Thoracic aorta (tissue), 2 donors: ENCODE results near the gene CST11. TPM values are rescaled to one million over a fixed set of nuclear protein-coding genes. Genes with fewer than 3 reads are reported as not detected.
A peak's percentile ranks its signal among the peaks of the same experiment; 100 is the strongest.

ENCODE experiments used
- ATAC-seq: fragments of 150-250 bp; one replicate; pipeline ENCODE4 v1.8.0; 2017; ENCODE audit warnings: low read depth; ENCODE audit not compliant: insufficient number of reproducible peaks, low FRiP score
- DNase-seq: peaks from one replicate; pipeline ENCODE4 v3.0.0-alpha.2; 2020; ENCODE audit warnings: low spot score
- H3K27ac ChIP-seq, 2 donors: fragments of 200-600 bp; sonication (generic); 1 replicate in 1 of 2; 2 replicates in 1 of 2; pipeline ENCODE4 v1.5.1; 2016; ENCODE audit warnings: mild to moderate bottlenecking in 2 of 2, moderate library complexity in 2 of 2
- H3K27me3 ChIP-seq: fragments of 200-600 bp; sonication (generic); replicated peaks from 2 replicates; pipeline ENCODE4 v1.6.0; 2016; ENCODE audit warnings: mild to moderate bottlenecking; ENCODE audit not compliant: insufficient read depth
- H3K36me3 ChIP-seq: fragments of 200-600 bp; sonication (generic); one replicate; pipeline ENCODE4 v1.5.1; 2016
- H3K4me1 ChIP-seq, 2 donors: fragments of 200-600 bp; sonication (generic); 1 replicate in 1 of 2; 2 replicates in 1 of 2; pipeline versions ENCODE4 v1.5.1 to v1.6.0; 2016; ENCODE audit warnings: low read depth in 2 of 2, mild to moderate bottlenecking in 1 of 2; ENCODE audit not compliant: control insufficient read depth in 1 of 2
- H3K4me3 ChIP-seq: fragments of 200-600 bp; sonication (generic); 2 replicates; pipeline ENCODE4 v1.5.1; 2016; ENCODE audit warnings: mild to moderate bottlenecking
- H3K9me3 ChIP-seq: fragments of 200-600 bp; sonication (generic); 2 replicates; pipeline ENCODE4 v1.5.1; 2016
- total RNA-seq, 2 donors: library from RNA; depleted of rRNA; stranded (reverse); fragments of >200 nt; gene quantifications; one replicate each; pipeline versions ENCODE4 v1.1.0 to v1.2.3, GENCODE V29; 2016
- TF ChIP-seq, protein P1 (sequence below): fragments of 200-600 bp; sonication (generic); IDR thresholded peaks from one replicate; pipeline ENCODE4 v1.5.1; 2019; ENCODE audit warnings: antibody characterized with exemption

Gene CST11
- total RNA-seq, 2 donors from 2014 or later = not detected

DNA sequence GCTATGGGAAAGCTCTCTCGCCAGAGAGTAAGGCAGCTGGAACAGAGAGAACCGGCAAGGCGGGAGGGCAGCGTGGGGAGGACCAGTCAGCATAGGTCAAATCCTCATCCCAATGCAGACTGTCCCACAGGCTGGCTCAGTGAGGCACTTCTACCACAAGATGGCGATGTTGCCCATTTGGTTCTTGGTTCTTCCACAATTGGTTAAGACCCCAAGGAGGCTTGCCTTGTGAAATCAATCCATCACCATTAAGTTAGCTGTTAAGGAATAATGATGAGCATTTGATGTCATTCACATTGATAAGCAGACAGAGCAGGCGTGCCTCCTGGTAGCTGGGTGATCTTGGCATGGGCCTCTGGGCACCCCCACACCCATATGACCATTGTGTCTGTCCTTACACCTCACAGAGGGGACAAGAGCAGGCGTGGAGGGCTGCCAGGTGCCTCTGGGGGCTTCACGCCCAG is 10.8 kb downstream of the CST11 start:
- ATAC-seq (peak; percentile 59), DNase-seq (no peak)
- Histone ChIP-seq H3K27me3 (no peaks in the 10 kb centered on the region), H3K9me3 (no peaks in the 10 kb centered on the region), H3K27ac (no peak overlapping the region), H3K36me3 (no peaks in the 10 kb centered on the region), H3K4me1 (peaks cover 0 to 5% of the 10 kb centered on the region in 2 donors), H3K4me3 (no peak overlapping the region)
- TF ChIP-seq, protein P1, sequence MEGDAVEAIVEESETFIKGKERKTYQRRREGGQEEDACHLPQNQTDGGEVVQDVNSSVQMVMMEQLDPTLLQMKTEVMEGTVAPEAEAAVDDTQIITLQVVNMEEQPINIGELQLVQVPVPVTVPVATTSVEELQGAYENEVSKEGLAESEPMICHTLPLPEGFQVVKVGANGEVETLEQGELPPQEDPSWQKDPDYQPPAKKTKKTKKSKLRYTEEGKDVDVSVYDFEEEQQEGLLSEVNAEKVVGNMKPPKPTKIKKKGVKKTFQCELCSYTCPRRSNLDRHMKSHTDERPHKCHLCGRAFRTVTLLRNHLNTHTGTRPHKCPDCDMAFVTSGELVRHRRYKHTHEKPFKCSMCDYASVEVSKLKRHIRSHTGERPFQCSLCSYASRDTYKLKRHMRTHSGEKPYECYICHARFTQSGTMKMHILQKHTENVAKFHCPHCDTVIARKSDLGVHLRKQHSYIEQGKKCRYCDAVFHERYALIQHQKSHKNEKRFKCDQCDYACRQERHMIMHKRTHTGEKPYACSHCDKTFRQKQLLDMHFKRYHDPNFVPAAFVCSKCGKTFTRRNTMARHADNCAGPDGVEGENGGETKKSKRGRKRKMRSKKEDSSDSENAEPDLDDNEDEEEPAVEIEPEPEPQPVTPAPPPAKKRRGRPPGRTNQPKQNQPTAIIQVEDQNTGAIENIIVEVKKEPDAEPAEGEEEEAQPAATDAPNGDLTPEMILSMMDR = peak; percentile 75

DNA sequence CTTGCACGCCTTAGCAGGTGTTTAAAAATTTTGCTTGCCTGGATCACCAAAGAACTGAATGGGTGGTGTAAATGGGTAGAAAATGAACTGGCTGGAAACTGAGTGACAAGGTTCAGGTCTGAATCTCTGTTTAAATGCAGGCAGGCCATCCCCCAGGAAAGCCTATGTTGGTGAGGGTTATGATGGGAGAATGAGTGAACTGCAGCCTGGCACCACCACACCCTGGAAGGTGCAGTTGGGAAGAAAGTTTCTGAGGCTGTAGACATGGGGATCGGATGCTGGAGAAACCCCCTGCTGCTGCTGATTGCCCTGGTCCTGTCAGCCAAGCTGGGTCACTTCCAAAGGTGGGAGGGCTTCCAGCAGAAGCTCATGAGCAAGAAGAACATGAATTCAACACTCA is 12.7 kb downstream of the CST11 start:
- Histone ChIP-seq H3K4me3 (no peak overlapping the region), H3K4me1 (peaks cover 0 to 18% of the 10 kb centered on the region in 2 donors), H3K27ac (no peak overlapping the region), H3K9me3 (no peaks in the 10 kb centered on the region), H3K36me3 (no peaks in the 10 kb centered on the region), H3K27me3 (no peaks in the 10 kb centered on the region)
- TF ChIP-seq, protein P1 = no peak
- no peak for DNase-seq
- ATAC-seq = no peak

DNA sequence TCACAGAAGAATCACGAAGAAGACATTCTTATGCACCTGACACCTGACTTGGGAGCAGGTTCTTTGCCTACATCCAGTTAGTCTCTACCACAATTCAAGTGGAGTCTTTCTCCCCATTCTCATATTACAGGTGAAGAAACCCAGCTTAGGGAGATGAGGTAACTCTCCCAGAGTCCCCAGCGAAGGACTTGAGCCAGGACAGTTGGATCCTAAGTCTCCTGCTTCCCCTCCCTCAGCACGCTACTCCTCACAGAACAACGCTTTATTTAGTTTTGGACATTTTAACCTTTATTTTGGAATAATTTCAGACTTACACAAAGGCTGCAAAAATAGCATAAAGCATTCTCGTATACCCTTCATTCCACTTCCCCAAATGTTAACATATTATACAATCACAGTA is 14.0 kb downstream of the CST11 start:
- ATAC-seq = no peak
- TF ChIP-seq, protein P1 = no peak
- no peak for DNase-seq
- Histone ChIP-seq H3K27me3 (no peaks in the 10 kb centered on the region), H3K4me1 (peaks cover 0 to 18% of the 10 kb centered on the region in 2 donors), H3K36me3 (no peaks in the 10 kb centered on the region), H3K4me3 (no peak overlapping the region), H3K27ac (no peak overlapping the region), H3K9me3 (no peaks in the 10 kb centered on the region)

DNA sequence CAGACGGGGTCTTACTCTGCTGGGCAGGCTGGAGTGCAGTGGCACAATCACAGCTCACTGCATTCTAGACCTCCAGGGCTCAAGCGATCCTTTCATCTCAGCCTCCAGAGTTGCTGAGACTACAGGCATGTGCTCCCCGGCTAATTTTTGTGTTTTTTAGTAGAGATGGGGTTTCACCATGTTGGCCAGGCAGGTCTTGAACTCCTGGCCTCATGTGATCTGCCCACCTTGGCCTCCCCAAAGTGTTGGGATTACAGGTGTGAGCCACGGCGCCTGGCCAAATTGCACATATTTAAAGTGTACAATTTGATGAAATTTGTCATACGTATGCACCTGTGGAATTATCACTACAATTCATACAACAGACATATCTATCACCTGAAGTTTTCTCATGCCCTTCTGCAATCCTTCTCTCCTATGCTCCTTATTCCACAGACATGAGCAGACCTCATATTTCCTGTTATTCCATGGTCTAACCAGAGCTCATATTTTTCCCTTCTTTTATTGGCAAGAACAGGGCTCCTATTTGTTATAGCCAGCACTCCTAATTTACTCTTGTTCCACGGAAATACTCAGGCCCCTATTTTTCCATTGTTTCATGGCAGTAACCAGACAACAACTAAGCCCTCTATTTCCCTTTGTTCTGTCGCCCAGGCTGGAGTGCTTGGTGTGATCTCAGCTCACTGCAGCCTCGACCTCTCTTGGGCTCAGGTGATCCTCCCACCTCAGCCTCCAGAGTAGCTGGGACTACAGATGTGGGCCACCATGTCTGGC is 15.4 kb downstream of the CST11 start:
- Histone ChIP-seq H3K27me3 (no peaks in the 10 kb centered on the region), H3K4me3 (no peak overlapping the region), H3K4me1 (peaks cover 0 to 18% of the 10 kb centered on the region in 2 donors), H3K9me3 (no peaks in the 10 kb centered on the region), H3K36me3 (no peaks in the 10 kb centered on the region), H3K27ac (peak overlapping the region in 1 of 2 donors; percentile 32)
- DNase-seq = no peak
- ATAC-seq = no peak
- TF ChIP-seq, protein P1 = no peak

DNA sequence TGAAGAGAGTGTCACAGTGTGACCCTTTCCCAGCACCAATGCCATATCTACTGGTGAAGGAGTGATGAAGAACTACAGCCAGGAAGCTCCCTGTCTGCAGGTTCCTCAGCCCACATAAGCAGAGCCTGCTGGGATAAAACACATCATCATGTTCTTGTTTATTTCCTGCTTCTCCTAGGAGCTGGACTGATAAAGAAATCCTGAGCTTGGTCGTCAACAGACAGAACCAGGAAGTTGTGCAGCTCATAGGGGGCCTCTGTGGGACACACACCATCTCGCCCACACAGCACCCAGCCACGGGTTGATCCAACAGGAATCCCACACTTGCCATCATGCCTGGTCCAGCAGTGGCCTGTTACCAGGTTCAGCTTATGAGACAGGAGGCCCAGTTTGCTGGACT is 16.0 kb downstream of the CST11 start:
- Histone ChIP-seq H3K9me3 (no peaks in the 10 kb centered on the region), H3K27me3 (no peaks in the 10 kb centered on the region)

More for the DNA sequence above, 16.0 kb downstream of the CST11 start:
- peaks cover 0 to 18% of the 10 kb centered on the region in 2 donors for H3K4me1 ChIP-seq
- peak overlapping the region in 1 of 2 donors; percentile 32 for H3K27ac ChIP-seq
- no peak for ATAC-seq
- H3K4me3 ChIP-seq = no peak overlapping the region
- no peaks in the 10 kb centered on the region for H3K36me3 ChIP-seq
- TF ChIP-seq, protein P1 = no peak
- DNase-seq = no peak
